H7 (cell line): ENCODE measurements around the gene CD164L2. TPM values are rescaled to one million over a fixed set of nuclear protein-coding genes. Genes with fewer than 3 reads are reported as not detected.
"Not testable (repeated sequence)": the region's sequence is repeated elsewhere in the genome, so short reads cannot be mapped to it uniquely, and the experiment has no call there.

Experiments used
- DNase-seq: peaks from one replicate; pipeline ENCODE4 v3.0.0; 2012
- H3K27me3 ChIP-seq: 2 replicates; pipeline ENCODE4 v1.6.0; 2011; ENCODE audit warnings: mild to moderate bottlenecking, low read length; ENCODE audit not compliant: control insufficient read depth, insufficient read depth
- H3K36me3 ChIP-seq: replicated peaks from 2 replicates; pipeline ENCODE4 v1.5.1; 2011; ENCODE audit warnings: low read length; ENCODE audit not compliant: control insufficient read depth, insufficient read depth
- H3K4me3 ChIP-seq: 2 replicates; pipeline ENCODE4 v1.5.1; 2011; ENCODE audit warnings: low read depth, mild to moderate bottlenecking, control low read depth, low read length, moderate library complexity; ENCODE audit not compliant: insufficient read depth
- total RNA-seq: library from RNA; depleted of rRNA; stranded (reverse); fragments of >200 nt; shearing (Covaris generic); gene quantifications from 2 replicates; pipeline ENCODE4 v1.2.3, GENCODE V29; 2014

The CD164L2 gene
- total RNA-seq, 1 experiment from 2014 or later: 1.7 TPM

GRCh38 chr1:27412502-27412901 is 29.4 kb upstream of the CD164L2 start:
- no peak for DNase-seq
- H3K4me3 ChIP-seq: no peak overlapping the region
- H3K36me3 ChIP-seq: peaks cover 53% of the 10 kb centered on the region
- H3K27me3 ChIP-seq: no peaks in the 10 kb centered on the region

DNA sequence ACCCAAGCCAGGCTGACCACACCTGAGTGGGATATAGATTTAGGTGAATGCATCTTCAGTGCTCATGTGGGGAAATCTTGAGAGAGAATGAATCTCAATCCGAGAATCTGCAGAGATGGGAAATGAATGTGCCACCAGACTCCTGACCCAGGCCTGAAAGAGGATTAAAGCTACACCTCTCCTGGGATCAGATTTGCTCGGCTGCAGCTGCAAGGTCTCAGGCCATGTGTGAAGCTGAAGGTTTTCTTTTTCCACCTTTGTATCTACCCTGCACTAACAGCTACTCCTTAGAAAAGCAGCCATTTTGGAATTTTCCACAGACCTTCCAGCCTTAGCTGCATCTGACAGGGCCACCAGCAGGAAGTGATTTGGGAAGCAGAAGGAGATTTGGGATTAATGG is 27.6 kb upstream of the CD164L2 start:
- DNase-seq: no peak
- no peaks in the 10 kb centered on the region for H3K27me3 ChIP-seq
- no peak overlapping the region for H3K4me3 ChIP-seq
- H3K36me3 ChIP-seq: peaks cover 42% of the 10 kb centered on the region

DNA sequence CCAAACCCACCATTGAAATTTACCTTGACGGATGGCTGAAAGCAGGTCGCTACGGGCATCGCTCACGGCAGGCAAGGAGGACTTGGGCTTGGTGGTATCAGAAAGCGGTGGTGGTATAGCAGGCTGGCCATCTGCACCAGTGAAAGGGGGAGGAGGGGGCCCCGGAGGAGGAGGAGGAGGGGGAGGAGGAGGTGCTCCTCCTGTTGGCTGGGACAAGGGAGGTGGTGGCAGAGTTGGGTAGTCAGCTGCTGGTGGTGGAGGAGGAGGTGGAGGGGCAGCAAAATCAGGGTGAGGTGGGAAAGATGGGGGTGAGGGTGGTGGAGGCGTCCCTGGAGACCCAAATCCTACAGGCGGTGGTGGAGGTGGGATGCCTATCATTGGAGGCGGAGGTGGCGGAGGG is 26.5 kb upstream of the CD164L2 start:
- Histone ChIP-seq H3K27me3 (no peaks in the 10 kb centered on the region), H3K36me3 (peaks cover 36% of the 10 kb centered on the region)

GRCh38 chr1:27408151-27408550 is 25.0 kb upstream of the CD164L2 start:
- Histone ChIP-seq H3K4me3 (no peak overlapping the region), H3K36me3 (peaks cover 23% of the 10 kb centered on the region), H3K27me3 (no peaks in the 10 kb centered on the region)
- DNase-seq: no peak

More for the DNA sequence above, 26.5 kb upstream of the CD164L2 start:
- H3K4me3 ChIP-seq: no peak overlapping the region
- no peak for DNase-seq

- H3K36me3 ChIP-seq: peaks cover 13% of the 10 kb centered on the region
- DNase-seq, H3K4me3 ChIP-seq, H3K27me3 ChIP-seq: not testable (repeated sequence)
Measured at GRCh38 chr1:27406791-27407190, 23.7 kb upstream of the CD164L2 start.

DNA sequence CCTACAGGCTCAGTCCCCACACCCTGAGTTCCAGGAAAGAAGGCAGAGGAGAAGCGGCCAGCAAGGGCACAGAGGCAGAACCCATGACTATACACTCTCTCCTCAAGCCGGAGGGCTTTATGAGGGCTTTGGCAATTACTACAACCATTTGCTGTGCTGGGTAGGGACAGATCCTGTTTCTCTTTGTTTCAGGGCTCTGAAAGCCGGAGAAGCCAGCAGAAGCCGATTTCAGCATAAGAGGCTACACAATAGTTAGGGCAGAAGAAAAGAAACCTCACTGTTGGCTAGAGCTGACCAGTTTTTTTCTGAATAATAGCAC is 23.2 kb upstream of the CD164L2 start:
- Histone ChIP-seq H3K4me3 (no peak overlapping the region), H3K27me3 (no peaks in the 10 kb centered on the region), H3K36me3 (peaks cover 11% of the 10 kb centered on the region)
- no peak for DNase-seq

DNA sequence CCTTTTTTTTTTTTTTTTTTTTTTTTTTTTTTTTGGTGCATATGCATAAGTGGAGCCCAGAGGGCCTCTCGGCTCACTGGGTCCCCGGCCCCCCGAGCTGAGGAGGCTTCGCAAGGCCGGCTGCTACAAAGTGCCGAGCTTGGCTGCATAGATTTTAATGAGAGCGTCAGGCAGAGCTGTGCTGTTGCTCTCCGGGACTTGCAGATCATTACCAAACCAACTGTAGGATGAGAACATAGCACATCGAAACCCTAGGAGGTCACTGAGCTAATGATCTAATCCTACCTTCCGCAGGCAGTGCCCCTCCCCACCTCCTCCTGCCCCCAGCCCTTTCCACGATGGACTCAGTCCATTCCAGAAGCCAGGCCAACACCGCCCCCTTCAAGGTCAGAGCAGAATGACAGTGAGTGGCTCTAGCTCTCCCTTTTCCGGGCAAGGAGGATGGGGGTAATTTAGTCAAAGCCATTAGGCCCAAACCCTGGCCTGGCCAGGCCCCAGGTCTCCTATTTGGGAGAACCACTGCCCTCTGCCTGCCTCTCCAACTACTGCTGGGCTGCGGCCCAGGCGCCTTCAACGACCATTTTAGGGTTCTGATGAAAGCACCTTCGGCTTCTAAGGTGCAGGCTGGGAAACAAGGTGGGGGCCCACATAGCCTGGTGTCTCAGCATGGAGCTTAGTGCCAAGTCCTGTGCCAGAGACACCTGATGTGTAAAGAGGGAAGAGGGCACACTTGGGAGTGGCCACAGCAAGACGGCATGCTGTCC is 22.6 kb upstream of the CD164L2 start:
- not testable (repeated sequence) for H3K36me3 ChIP-seq, H3K27me3 ChIP-seq, H3K4me3 ChIP-seq
- DNase-seq: peak; percentile 72

DNA sequence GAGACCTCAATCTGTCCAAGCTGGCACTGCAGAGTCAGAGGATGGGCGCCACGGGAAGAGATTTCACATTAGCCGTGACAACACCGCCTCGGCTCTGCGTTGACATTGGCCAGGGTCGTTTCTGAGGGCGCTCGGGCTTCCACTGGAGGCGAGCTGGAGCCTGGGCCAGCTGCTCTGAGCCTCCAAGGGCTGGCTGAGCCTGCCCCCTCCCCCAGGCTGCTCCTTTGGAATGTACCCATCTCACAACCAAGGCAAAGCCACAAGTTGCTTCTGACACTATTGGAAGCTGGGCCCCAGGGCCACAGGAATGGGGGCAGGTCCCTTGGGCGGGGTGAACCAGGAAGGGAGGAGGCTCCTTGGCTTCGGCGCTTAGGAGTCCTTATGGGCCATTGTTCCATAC is 21.9 kb upstream of the CD164L2 start:
- Histone ChIP-seq H3K27me3 (no peaks in the 10 kb centered on the region), H3K4me3 (no peak overlapping the region), H3K36me3 (peaks cover 5% of the 10 kb centered on the region)
- peak; percentile 87 for DNase-seq

GRCh38 chr1:27403931-27404330 is 20.8 kb upstream of the CD164L2 start:
- Histone ChIP-seq H3K4me3 (no peak overlapping the region), H3K36me3 (peaks cover 5% of the 10 kb centered on the region), H3K27me3 (no peaks in the 10 kb centered on the region)
- DNase-seq: no peak

- DNase-seq: peak; percentile 75
- Histone ChIP-seq H3K27me3 (no peaks in the 10 kb centered on the region), H3K36me3 (peaks cover 3% of the 10 kb centered on the region), H3K4me3 (no peak overlapping the region)
Measured at GRCh38 chr1:27403065-27403726, 20.1 kb upstream of the CD164L2 start.

DNA sequence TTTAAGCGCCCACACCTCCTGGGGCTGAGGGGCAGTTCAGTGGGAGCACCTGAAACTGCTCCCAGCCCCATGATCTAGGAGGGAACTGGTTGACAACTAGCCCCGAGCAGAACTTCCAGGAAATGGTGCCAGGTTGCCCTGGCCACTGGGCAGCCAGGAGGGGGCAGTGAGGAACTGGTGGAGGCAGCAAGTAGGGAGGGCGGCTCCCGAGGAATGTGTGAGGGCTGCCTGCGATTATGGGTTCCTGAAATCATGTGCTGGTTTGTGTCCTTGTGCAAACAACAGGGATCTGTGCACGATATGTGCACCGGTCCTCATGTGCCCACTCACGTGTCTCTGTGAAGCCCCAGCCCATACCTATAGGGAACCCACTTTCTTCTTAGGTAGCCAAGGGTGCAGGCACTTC is 19.2 kb upstream of the CD164L2 start:
- no peaks in the 10 kb centered on the region for H3K36me3 ChIP-seq
- no peaks in the 10 kb centered on the region for H3K27me3 ChIP-seq
- no peak overlapping the region for H3K4me3 ChIP-seq
- DNase-seq: peak; percentile 85

DNA sequence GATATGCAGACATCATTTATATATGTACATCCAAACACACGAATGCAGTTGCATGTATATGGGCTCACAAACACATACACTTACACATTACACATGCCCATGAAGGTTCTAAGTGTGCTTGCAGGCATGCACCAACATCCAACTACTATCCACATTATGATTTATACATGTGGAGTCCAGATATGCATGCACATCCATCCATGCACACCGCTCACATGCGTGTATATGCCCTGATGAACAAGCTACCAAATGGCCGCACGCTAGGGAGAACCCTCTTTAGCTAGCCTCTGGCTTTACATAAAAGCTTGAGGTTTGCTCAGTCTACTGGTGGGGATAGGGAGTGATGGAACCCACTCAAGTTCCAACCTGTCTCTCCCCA is 17.8 kb upstream of the CD164L2 start:
- H3K27me3 ChIP-seq: no peaks in the 10 kb centered on the region
- no peaks in the 10 kb centered on the region for H3K36me3 ChIP-seq
- H3K4me3 ChIP-seq: no peak overlapping the region
- no peak for DNase-seq

- Histone ChIP-seq H3K36me3 (no peaks in the 10 kb centered on the region), H3K4me3 (no peak overlapping the region), H3K27me3 (no peaks in the 10 kb centered on the region)
- peak; percentile 80 for DNase-seq
Measured at GRCh38 chr1:27400082-27400962, 17.2 kb upstream of the CD164L2 start.

- DNase-seq: no peak
- H3K27me3 ChIP-seq: no peaks in the 10 kb centered on the region
- H3K36me3 ChIP-seq: 0 out of 2 replicates have a peak, but pooled peaks cover 2% of the 10 kb centered on the region
- H3K4me3 ChIP-seq: no peak overlapping the region
Measured at GRCh38 chr1:27399251-27400025, 16.3 kb upstream of the CD164L2 start.
